Measurements from ENCODE around the gene SHFL. TPM values are rescaled to one million over a fixed set of nuclear protein-coding genes. Genes with fewer than 3 reads are reported as not detected.
A peak's percentile ranks its signal among the peaks of the same experiment; 100 is the strongest.

Gene SHFL
- total RNA-seq, 1 donor = 28.0 TPM

DNA sequence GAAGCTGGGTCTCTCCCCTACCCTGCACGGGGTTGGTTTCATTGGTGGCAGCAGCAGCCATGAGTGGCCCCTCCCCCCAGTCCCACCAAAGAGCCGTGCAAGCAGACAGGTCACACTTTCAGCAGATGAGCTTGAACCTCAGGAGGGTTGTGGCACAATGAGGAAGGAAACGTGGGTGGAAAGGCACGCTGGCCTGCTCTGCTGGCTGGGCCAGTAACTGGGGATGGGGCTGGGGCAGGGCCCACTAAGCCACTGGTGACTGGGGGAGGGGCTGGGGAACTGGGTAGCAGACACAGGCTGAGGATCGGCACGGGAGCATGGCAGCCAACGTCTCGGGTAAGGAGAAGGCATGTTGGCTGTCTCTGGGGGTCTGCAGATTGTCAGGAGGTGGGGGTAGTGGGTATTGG, 25.3 kb downstream of the SHFL start, which contains the start of gene P2RY11:
Gene P2RY11, plus strand, starts transcription at position 289 of the 407 bp plus-strand sequence. Its CDS starts 29 bp downstream, at position 318.
- Histone ChIP-seq H3K4me1 (ENCODE audit: insufficient read depth, low read length) (peaks cover 67% of the 10 kb centered on the region), H3K9me3 (ENCODE audit: low read depth, low read length) (no peaks in the 10 kb centered on the region), H3K27me3 (ENCODE audit: insufficient read depth, low read length) (no peaks in the 10 kb centered on the region), H3K4me3 (ENCODE audit: low read length) (no peak within 1 kb of the TSS)

DNA sequence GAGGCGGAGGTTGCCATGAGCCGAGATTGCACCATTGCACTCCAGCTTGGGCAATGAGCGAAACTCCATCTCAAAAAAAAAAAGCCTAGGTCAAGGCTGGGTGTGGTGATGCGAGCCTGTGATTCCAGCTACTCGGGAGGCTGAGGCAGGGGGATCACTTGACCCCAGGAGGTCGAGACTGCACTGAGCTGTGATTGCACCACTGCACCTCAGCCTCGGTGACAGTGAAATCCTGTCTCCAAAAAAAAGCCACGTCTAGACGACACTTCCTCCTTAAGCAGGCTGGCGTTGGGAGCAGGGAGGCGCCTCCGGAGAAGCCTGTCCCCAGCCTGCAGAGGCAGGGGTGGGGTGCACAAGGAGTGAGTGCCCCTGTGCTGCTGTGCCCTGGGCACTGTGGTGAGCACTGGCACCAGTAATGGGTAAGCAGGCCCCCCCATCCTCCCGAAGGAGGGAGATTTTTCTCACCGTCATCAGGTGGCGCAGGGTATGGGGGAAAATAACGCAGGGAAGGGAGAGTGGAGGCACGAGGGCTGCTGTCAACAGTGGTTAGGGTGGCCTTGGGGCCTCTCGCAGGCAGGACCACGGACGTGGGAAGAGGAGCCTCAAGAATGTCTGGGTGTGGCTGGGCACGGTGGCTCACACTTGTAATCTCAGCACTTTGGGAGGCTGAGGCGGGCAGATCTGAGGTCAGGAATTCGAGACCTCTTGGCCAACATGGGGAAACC, 26.1 kb downstream of the SHFL start:
- H3K27me3 ChIP-seq (ENCODE audit: insufficient read depth, low read length) = no peaks in the 10 kb centered on the region
- H3K9me3 ChIP-seq (ENCODE audit: low read depth, low read length) = no peaks in the 10 kb centered on the region
- H3K4me1 ChIP-seq (ENCODE audit: insufficient read depth, low read length) = peaks cover 61% of the 10 kb centered on the region
- H3K4me3 ChIP-seq (ENCODE audit: low read length) = no peak overlapping the region

DNA sequence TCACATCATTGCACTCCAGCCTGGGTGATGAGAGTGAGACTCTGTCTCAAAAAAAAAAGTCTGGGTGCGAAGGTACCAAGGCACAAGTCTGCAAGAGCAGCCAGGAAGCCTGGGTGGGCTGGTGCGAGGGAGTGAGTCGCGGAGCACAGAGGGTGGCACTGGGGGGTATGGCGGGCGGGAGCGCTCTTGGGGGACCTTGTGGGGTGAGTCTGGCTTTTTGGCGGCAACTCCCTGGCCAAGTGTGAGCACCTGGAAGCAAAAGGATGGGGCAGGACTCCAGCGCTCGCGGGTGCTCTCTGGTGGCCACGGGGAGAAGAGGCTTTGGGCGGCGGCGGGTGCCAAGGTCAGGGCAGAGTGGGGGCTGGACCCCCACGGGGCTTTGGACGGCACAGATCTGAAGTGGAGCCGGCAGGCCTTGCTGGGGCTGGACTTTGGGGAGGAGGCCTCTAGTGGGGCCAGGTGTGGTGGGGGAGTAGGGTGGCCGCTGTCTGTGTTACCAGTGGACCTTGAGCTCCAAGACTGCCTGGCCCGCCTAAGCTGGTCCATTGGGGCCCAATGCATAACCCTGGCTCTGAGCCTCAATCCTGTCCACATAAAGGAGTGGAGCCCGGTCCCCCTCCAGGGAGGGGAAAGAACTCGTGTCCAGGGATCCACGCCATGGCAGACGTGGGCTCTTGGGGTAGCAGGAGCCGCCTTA, 26.9 kb downstream of the SHFL start:
- no peaks in the 10 kb centered on the region for H3K27me3 ChIP-seq (ENCODE audit: insufficient read depth, low read length)
- H3K9me3 ChIP-seq (ENCODE audit: low read depth, low read length) = no peaks in the 10 kb centered on the region
- H3K4me3 ChIP-seq (ENCODE audit: low read length) = no peak overlapping the region
- peaks cover 63% of the 10 kb centered on the region for H3K4me1 ChIP-seq (ENCODE audit: insufficient read depth, low read length)

DNA sequence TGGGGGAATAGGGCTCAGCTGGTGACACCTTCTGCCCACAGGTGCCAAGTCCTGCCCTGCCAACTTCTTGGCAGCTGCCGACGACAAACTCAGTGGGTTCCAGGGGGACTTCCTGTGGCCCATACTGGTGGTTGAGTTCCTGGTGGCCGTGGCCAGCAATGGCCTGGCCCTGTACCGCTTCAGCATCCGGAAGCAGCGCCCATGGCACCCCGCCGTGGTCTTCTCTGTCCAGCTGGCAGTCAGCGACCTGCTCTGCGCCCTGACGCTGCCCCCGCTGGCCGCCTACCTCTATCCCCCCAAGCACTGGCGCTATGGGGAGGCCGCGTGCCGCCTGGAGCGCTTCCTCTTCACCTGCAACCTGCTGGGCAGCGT, 27.5 kb downstream of the SHFL start:
- no peaks in the 10 kb centered on the region for H3K9me3 ChIP-seq (ENCODE audit: low read depth, low read length)
- H3K27me3 ChIP-seq (ENCODE audit: insufficient read depth, low read length) = no peaks in the 10 kb centered on the region
- H3K4me1 ChIP-seq (ENCODE audit: insufficient read depth, low read length) = peaks cover 69% of the 10 kb centered on the region
- no peak overlapping the region for H3K4me3 ChIP-seq (ENCODE audit: low read length)

DNA sequence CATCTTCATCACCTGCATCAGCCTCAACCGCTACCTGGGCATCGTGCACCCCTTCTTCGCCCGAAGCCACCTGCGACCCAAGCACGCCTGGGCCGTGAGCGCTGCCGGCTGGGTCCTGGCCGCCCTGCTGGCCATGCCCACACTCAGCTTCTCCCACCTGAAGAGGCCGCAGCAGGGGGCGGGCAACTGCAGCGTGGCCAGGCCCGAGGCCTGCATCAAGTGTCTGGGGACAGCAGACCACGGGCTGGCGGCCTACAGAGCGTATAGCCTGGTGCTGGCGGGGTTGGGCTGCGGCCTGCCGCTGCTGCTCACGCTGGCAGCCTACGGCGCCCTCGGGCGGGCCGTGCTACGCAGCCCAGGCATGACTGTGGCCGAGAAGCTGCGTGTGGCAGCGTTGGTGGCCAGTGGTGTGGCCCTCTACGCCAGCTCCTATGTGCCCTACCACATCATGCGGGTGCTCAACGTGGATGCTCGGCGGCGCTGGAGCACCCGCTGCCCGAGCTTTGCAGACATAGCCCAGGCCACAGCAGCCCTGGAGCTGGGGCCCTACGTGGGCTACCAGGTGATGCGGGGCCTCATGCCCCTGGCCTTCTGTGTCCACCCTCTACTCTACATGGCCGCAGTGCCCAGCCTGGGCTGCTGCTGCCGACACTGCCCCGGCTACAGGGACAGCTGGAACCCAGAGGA, 28.0 kb downstream of the SHFL start:
- no peaks in the 10 kb centered on the region for H3K9me3 ChIP-seq (ENCODE audit: low read depth, low read length)
- no peak overlapping the region for H3K4me3 ChIP-seq (ENCODE audit: low read length)
- peaks cover 74% of the 10 kb centered on the region for H3K4me1 ChIP-seq (ENCODE audit: insufficient read depth, low read length)
- H3K27me3 ChIP-seq (ENCODE audit: insufficient read depth, low read length) = no peaks in the 10 kb centered on the region

DNA sequence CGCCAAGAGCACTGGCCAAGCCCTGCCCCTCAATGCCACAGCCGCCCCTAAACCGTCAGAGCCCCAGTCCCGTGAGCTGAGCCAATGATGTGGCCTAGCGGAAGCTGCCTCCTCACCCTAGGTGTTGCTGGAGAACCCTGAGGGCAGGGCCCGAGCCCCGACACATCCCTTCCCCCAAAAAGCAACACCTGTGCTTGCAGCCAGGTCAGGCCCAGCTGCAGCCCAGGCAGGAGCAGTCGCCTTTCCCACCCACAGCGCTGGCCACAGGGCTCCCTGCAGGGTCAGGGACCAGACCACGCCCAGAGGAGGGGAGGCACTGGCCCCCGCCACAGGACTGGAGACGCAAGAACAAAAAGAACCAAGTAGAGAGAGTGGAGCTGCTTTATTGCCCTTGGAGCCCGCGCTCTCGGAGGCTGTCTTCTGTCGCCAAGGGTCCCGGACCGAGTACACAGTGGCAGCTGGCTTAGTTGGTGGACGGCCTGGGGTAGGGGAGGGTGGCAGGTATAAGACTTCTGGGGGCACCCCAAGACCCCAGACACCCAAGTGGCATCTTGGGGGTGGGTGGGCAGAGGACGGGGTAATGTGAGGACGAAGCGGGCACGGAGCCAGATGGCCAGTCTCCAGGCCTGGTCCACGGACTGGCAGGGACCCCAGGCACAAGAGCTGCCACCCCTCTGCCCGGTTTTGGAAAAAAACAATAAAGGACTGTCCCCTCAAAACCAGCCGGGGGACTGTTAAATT, 28.7 kb downstream of the SHFL start:
- H3K9me3 ChIP-seq (ENCODE audit: low read depth, low read length) = no peaks in the 10 kb centered on the region
- H3K27me3 ChIP-seq (ENCODE audit: insufficient read depth, low read length) = no peaks in the 10 kb centered on the region
- H3K4me3 ChIP-seq (ENCODE audit: low read length) = no peak overlapping the region
- H3K4me1 ChIP-seq (ENCODE audit: insufficient read depth, low read length) = peaks cover 76% of the 10 kb centered on the region

DNA sequence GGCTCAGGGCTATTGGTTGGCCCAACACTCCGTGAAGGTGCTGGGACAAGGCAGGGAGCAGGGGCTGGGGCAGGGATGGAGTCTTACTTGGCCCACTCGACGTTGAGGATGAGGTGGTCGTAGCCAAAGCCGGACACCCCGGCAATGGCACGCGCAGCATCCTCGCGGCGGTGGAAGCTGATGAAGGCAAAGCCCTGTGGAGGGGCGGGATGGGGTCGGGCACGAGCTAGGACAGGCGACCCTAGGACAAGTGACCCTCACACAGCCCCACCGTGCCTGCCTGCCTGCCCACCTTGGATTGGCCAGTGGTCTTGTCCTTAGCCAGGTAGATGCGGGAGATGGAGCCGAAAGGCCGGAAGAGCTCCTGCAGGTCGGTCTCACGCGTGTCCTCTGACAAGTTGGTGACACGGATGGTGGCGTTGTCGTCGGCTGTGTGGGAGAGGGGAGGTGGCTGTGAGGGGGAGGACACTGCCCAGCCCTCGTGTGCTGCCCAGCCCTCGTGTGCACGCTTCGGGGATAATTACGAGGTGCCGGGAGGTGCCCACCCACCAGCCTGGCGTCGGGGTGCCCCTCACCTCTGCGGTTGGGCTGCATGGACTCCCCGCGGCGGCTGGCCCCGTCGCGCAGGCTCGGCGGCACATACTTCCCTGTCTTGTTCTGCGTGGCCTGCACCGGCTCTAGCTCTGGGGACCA, 29.4 kb downstream of the SHFL start:
- no peaks in the 10 kb centered on the region for H3K9me3 ChIP-seq (ENCODE audit: low read depth, low read length)
- no peak overlapping the region for H3K4me3 ChIP-seq (ENCODE audit: low read length)
- no peaks in the 10 kb centered on the region for H3K27me3 ChIP-seq (ENCODE audit: insufficient read depth, low read length)
- peaks cover 75% of the 10 kb centered on the region for H3K4me1 ChIP-seq (ENCODE audit: insufficient read depth, low read length)

DNA sequence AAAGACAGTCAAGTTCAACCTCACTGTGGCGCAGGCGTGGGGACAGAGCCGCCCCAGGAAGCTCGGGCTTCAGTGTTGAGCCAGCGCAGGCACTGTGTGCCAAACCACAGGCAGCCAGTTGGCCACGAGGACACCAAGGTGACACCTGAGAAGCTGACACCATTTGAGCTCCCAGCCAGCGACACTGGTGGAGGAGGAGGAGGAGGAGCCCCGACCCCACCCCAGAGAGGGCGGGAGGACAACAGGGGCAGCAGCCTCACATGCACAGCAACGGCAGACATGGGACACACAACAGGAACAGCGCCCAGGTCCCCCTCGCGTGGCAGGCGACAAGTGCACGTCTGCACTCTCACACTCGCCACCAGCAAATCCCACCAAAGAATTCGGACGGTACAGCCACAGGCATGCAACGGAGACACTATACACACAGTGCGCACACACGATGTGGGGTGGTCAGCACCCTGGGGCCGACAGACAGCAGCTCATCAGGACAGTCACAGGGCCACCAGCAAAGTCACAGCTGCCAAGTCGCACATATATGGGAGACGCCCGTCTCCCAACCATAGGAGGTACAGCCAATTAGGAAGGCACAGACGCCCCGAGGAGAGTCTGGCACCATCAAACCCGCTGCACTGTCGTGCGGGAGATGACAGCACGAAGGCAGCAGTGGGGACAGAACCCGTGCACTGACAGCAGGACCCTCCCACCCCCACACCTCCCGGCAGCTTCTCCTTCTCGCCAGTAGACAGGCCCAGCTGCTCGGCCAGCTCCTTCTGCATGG, 30.2 kb downstream of the SHFL start:
- Histone ChIP-seq H3K4me3 (ENCODE audit: low read length) (no peak overlapping the region), H3K9me3 (ENCODE audit: low read depth, low read length) (no peaks in the 10 kb centered on the region), H3K4me1 (ENCODE audit: insufficient read depth, low read length) (peaks cover 67% of the 10 kb centered on the region), H3K27me3 (ENCODE audit: insufficient read depth, low read length) (no peaks in the 10 kb centered on the region)

DNA sequence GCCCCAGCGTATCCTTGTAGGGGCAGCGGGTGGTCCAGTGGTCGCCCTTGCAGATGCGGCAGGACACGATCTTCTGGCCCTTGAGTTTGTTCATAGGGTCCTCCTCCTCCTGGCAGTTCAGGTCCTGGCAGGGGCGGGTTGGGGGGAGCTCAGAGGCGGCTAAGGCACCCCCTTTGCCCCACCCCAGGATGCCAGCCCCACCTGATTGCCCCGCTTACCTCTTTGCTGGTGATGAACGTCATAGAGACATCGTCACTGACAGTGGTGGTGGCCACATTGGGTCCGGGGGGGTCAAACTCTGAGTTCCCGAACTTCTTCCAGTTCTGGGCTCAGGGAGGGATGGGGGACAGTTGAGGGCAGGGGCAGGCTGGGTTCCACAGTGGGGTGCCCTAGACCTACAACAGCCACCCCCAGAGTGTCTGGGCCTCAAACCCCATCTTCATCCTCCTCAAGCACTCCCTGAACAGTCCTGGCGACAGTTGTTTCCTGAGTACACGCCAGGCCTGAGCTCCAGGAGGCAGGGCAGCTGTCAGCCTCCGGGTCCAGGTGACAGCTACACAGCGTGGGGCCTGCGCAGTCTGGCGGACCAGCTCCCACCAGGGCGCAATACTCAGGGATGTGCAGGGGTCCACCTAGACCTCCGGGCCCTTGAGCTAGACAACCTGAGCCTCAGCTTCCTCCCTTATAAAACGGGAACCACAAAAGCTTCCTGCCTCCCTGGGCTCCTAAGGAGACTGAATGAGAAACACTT, 30.9 kb downstream of the SHFL start:
- Histone ChIP-seq H3K4me1 (ENCODE audit: insufficient read depth, low read length) (peaks cover 60% of the 10 kb centered on the region), H3K9me3 (ENCODE audit: low read depth, low read length) (no peaks in the 10 kb centered on the region), H3K27me3 (ENCODE audit: insufficient read depth, low read length) (no peaks in the 10 kb centered on the region), H3K4me3 (ENCODE audit: low read length) (no peak overlapping the region)

DNA sequence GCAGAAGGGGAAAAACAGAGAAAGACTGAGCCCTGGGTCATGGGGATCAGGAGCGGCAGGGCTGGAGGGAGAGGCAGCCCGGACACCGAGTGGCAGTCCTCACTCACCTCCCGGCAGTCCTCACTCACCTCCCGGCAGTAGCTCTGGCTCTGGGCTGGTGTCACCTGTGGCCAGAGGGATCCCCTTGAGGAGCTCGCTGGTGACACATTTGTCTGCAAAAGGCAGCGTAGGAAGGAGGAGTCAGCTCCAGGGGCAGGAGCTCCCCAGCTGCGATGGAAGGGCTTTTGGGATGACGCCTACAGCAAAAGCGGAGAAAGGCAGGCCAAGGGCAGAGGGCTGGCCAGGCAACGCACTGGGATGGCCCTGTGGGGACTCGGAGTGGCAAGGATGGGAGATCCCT, 32.8 kb downstream of the SHFL start:
- peak overlapping the region; percentile 71 for H3K4me3 ChIP-seq (ENCODE audit: low read length)
- no peaks in the 10 kb centered on the region for H3K9me3 ChIP-seq (ENCODE audit: low read depth, low read length)
- no peaks in the 10 kb centered on the region for H3K27me3 ChIP-seq (ENCODE audit: insufficient read depth, low read length)
- peaks cover 50% of the 10 kb centered on the region for H3K4me1 ChIP-seq (ENCODE audit: insufficient read depth, low read length)

DNA sequence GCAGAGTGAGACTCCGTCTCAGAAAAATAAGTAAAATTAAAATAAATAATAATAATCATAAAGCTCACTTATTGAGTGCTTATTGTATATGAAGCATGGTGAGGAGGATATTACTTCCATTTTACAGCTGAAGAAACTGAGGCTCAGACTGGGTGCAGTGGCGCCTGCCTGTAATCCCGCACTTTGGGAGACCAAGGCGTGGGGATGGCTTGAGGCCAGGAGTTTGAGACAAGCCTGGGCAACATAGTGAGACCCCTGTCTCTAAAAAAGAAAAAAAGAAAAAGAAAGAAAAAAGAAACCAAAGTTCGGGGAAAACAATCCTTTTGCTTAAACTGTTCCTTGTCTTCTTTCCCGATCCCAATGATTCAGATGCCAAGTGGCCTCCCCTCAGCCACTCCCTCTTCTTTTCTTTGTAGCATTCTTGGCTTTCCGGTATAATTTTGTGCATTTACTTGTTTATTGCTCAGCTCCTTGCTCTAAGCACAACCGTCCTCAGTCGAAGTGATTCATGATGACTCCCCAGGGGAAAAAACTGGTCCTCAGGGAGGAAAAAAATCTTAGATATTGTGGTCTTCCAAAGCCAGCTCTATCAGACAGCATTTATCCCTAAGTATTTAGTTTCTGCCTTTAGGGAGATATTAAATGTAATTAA, 34.5 kb downstream of the SHFL start:
- Histone ChIP-seq H3K27me3 (ENCODE audit: insufficient read depth, low read length) (no peaks in the 10 kb centered on the region), H3K4me1 (ENCODE audit: insufficient read depth, low read length) (peaks cover 47% of the 10 kb centered on the region), H3K9me3 (ENCODE audit: low read depth, low read length) (no peaks in the 10 kb centered on the region), H3K4me3 (ENCODE audit: low read length) (no peak overlapping the region)

DNA sequence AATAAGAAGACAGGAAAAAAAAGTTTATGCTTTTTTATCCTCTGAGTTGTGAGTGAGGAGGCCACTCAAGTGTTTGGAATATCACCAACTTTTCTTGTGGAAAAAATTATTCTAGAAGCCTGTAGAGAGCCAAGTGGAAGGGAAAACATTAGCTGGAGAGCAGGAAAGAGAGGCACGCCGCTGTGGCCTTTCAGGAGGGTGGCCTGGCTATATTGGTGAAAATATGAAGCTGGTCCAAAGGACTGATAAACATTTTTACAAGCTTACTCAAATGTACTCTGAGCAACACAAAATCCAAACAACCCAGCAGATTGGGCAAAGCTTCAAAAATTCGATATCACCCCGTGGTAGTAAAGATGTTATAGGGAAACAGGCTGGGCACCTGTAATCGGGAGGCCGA, 35.9 kb downstream of the SHFL start:
- no peaks in the 10 kb centered on the region for H3K9me3 ChIP-seq (ENCODE audit: low read depth, low read length)
- no peak overlapping the region for H3K4me3 ChIP-seq (ENCODE audit: low read length)
- H3K4me1 ChIP-seq (ENCODE audit: insufficient read depth, low read length) = peaks cover 56% of the 10 kb centered on the region
- no peaks in the 10 kb centered on the region for H3K27me3 ChIP-seq (ENCODE audit: insufficient read depth, low read length)

DNA sequence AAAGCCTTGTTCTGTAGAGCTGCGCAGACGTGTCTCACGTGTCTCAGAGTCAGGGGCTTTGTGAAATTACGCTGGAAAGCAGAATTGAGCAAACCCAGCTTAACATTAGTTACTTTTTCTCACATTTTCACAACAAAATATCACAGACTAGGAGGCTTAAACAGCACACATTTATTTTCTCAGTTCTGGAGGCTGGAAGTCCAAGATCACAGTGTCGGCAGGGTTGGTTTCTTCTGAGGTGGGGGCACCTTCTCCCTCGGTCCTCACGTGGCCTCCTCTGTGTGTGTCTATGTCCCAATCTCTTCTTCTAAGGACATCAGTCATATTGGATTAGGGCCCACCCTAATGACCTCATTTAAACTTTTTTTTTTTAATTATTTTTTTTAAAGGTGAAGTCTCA, 38.3 kb downstream of the SHFL start:
- Histone ChIP-seq H3K4me3 (ENCODE audit: low read length) (no peak overlapping the region), H3K4me1 (ENCODE audit: insufficient read depth, low read length) (peaks cover 41% of the 10 kb centered on the region), H3K27me3 (ENCODE audit: insufficient read depth, low read length) (no peaks in the 10 kb centered on the region), H3K9me3 (ENCODE audit: low read depth, low read length) (no peaks in the 10 kb centered on the region)

All from mononuclear cell (primary cell).